GM03348 (cell line): ENCODE measurements around the gene INPP4B.

Experiments
- DNase-seq: peaks from one replicate; pipeline ENCODE4 v3.0.0; 2012; ENCODE audit warnings: low spot score

INPP4B gene

GRCh38 chr4:142129931-142130330 lies 716.2 kb downstream of the INPP4B start:
- no peak for DNase-seq

- DNase-seq, result no peak
Observed at GRCh38 chr4:142129473-142129872, 716.6 kb downstream of the INPP4B start.

GRCh38 chr4:142128529-142128928 lies 717.6 kb downstream of the INPP4B start:
- DNase-seq, result no peak

DNA sequence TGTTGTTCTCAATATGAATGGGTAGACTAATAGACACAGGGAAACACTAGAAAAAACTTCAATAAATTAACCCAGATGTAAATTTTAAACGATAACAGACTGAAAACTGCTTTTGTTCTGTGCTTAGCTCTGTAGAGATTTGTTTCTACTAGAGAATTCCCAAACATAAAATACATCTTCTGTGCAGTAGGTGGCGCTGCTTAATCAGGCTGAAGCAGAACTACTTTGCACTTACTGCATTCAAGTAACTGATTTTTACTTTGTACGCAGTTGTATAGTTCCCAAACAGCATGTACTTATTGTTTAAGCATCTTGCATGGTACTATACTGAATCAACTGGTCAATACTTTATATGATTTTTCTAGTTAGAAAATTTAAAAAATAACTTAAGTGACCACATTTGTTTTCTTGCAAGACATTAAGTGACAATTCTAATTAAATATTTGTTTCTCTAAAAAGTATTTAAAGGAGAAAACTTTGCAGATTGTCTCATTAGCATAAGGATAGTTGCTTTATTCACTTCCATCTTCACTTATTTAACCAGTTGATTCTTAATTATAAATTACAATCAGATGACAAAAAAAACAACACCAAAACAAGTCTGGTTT lies 719.1 kb downstream of the INPP4B start:
- DNase-seq, result peak; percentile 58

DNA sequence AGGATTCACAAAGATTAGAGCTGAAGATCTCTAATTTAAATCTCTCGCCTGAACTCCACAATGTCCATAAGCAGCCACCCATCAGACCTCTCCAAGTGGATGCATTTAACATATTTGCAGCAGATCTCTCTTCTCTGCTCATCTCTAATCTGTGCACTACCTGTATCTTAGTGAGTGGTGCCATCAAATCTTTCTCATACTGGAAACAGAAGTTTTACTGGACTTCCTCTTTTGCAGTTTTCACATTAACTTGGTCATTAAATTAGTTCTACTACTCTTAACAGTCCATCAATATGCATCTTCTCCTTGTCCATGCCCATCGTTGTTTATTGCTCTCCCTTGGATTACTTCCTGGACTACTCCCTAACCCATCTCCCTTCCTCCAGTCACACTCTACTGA lies 721.2 kb downstream of the INPP4B start:
- DNase-seq, result no peak

- DNase-seq, result no peak
Observed at GRCh38 chr4:142121448-142122350, 724.4 kb downstream of the INPP4B start.

- DNase-seq, result no peak
Observed at GRCh38 chr4:142120921-142121320, 725.2 kb downstream of the INPP4B start.

GRCh38 chr4:142112451-142112850 lies 733.6 kb downstream of the INPP4B start:
- DNase-seq, result no peak

- no peak for DNase-seq
Observed at GRCh38 chr4:142110136-142110535, 736.0 kb downstream of the INPP4B start.

DNA sequence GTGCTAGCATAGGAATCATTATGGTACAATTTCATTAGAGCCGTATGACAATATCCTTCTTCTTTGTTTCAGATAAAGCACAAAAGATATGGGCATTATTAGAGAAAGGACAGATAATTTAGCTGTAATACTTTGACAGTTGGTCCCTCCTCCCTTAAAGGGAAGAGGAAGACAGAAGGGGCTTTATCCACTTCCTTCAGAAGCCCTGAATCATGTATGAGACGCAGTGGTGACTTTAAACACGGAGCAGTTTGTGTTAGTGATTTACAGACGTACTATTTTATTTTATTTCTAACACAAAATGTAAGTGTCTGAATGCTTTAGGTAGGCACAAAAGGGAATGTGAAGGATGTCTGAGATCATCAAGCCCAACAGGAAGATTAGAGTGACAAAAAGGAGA lies 742.1 kb downstream of the INPP4B start:
- no peak for DNase-seq

GRCh38 chr4:142101401-142101800 lies 744.7 kb downstream of the INPP4B start:
- no peak for DNase-seq

GRCh38 chr4:142100941-142101340 lies 745.2 kb downstream of the INPP4B start:
- no peak for DNase-seq

DNA sequence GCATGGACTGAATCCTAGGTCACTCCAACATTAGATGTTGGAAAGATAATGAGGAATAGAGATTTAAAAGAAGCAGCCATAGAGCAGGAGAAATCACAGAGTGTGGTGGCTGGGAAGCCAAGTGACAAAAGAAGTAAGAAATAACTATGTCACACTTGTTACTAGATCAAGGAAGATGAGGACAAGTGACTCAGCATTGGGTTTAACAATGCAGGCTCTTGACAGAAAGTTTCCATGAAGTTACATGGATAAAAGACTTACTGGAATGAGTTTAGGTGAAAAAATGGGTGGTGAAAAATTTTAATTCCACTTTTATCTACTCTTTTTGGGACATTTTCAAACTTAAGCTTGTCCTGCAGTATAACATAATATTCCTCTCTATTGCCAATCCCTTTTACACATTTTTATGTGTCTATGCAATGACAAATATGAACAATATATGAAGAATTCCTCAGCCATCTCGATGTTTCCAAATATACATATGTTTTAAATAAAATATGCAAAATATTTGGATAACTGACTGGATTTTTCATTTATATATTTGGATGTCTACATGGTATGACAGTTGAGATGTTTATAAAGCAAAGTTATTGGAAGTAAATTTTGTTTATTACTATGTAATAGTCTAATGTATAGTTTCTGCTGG lies 747.1 kb downstream of the INPP4B start:
- no peak for DNase-seq

DNA sequence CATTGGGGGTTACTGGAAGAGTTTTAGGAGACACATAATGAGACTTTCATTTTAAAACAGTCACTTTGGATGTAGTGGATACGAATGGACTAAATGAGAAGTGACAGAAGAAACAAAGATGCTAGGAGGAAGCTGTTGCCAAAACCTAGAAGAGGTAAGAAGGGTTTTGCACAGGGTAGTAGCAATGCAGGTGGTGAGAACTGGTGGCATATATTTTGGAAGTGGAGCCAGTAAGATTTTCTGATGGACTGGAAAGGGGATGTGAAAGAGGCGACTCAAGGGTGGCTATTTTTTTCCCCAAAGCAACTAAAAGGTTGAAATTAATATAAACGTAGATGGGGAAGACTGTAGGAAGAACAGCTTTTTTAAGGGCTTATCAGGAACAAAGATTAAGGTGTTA lies 747.7 kb downstream of the INPP4B start:
- no peak for DNase-seq

- no peak for DNase-seq
Observed at GRCh38 chr4:142097015-142097414, 749.1 kb downstream of the INPP4B start.

DNA sequence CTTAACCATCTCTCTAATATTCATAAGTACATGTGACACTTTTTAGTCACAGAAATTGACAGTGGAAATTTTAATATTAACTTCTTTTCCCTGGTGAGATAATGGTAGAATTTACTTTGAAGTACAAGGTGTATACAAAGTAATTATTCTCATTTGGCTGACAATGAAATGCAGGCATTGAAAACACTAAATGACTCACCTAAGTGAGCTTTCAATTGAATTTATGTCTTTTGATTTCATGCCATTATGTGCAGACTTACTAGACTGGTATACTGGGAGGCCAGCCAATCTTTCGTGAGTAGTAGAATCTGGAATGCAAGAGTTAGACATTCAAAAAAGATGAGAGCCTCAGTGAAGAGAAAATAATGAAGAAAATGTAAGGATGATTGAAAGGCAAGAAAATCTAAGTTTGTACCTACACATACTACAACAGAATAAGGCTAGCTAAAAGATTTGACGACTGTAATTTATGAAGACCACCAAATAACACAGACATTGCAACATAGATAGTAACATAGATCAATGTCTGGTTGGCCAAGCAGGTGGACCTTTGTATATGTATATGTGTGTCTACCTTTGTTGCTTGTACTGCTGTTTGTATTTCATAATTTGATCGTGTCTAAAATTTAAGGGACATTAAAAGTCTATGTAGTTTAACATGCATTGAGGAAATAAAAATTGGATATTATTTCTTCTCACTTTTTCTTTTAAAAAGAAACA lies 750.1 kb downstream of the INPP4B start:
- peak; percentile 78 for DNase-seq

DNA sequence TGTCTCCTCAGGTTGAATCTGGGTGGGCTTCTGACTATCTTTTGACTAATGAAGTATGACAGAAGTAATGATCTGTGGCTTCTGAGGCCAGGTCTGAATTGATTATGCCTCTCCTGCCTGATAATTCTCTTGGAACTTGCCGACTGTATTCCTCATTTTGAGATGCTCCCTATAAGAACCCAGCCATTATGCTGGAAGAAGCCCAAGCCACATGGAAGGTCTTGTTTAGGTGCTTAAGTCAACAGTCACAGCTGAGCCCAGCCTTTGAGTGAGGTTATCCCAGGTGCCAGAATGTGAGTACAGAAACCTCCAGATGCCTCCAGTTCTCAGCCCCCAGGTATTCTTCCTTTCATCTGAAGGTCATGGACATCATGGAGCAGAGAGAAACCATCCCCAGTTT lies 753.2 kb downstream of the INPP4B start:
- DNase-seq, result no peak

DNA sequence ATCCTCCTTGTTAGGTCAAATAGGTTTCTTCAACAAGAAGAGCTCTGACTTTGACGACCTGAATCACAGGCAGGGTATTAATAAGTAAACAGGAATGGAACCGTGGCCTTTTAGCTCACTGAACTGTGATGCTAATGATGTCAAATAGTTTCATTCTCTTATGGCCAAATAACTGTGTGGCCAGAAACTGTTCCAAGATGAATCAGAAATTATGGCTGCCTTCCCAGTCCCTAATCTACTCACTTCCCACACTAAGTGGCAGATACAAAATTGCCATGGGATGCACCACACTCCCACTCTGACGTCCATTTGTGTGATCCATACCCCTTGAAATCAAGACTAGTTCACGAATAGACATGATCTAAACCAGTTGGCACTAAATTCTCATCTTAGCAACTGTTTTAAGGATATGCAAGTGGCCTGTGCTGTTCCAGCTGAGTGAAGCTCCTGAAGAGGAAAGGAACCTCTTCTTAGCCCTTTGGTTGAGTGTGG lies 754.4 kb downstream of the INPP4B start:
- peak; percentile 56 for DNase-seq

DNA sequence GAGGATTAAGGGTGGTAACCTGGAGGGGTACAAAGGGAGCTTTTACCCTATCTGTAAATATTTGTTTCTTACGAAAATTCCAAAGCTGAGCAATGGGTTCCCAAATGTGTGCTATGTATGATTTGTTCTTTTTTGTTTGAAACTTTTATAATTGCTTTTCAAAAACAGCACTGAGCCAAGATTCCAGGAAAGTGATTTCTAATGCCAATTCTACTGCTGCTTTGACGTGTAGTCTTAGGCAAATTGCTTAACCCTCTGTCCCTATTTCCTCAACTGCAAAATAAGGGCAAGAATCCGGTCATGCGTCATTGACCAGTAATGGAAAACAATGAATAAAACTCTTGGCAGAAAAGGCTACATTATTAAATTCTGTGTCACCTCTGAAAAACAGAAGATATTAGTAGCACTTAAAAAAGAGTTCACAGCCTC lies 755.0 kb downstream of the INPP4B start:
- DNase-seq, result peak; percentile 71

GRCh38 chr4:142088906-142089305 lies 757.2 kb downstream of the INPP4B start:
- DNase-seq, result peak; percentile 44

- no peak for DNase-seq
Observed at GRCh38 chr4:142085513-142086292, 760.4 kb downstream of the INPP4B start.
